AML-193 (cell line): ENCODE data around the gene USP19.

Experiments used
- DNase-seq, 2 experiments: peaks; one replicate each; lab custom pipeline; 2025; lab: John Stamatoyannopoulos, UW

USP19 gene

GRCh38 chr3:49134471-49135265, 14.0 kb upstream of the USP19 start:
- DNase-seq: no peak

DNA sequence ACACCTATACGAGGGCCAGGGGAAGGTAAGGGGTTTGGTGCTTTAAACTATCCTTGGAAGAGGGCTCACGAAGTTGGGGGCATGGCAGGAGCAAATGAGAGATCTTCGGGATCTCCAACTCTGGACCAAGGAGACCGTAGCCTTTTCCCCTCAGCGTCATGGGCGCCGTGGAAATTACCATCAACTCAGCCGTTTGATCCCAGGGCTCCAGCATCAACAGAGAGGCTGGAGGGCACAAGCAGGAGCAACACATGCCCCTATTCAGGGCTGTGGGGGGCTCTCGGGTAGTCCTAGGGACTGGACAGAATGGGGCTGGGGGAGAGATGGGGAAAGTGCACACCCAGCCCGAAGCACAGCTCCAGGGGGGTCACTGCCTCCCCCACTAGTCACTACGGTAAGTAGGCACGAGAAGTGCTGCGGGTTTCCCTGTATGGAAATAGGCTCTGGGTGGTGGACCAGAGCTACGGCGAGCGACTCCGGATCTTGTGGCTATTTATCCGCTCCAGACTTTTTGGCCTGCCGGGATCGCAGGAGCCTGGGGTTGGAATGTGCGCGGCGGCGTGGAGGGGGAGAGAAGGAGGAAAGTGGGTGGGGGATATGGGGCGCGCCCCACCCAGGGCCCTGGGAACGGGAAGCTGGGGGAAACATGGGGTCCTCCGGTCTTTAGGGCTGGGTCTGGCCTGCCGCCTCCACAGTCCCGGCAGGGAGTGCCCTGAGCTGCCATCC, 12.8 kb upstream of the USP19 start:
- no peak for DNase-seq

DNA sequence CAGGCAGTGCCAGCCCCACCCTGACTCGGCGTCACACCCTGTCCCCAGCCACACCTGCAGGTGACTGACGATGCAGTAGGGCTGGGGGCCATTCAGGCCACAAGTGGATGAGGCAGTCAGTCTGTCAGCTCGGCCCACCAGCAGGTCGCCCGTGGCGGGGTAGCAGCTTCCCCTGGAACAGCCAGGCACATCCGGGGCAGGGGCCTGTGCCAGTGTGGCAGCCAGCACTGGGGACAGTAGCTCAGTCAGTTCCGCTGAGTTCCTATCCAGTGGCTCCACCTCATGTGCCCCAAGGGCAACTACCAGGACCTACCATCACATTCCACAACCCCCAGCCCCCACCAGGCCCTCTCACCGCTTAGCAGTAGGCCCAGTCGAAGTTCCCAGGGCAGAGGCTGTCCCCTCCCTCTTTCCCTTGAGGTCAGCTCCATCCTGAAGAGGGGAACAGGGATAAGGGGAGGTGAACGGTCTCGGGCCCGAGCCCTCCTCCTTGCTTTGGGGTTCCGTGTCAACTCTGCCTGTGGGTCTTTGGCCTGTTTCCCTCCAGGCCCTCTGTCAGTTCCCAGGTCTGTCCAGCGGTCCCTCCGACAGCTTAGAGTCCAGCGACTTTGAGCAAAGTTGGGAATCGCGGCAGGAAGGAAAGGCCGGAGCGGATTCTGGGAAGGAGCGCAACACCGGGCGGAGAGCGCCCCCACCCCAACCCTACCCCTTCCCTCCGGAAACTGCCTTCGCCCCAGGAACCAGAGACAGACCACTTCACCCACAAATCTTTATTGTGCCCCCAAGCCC, 12.0 kb upstream of the USP19 start, which contains the start of gene LAMB2:
LAMB2 (minus strand) TSS at position 614 of the 789 bp plus-strand sequence; CDS start at position 431, 183 bp downstream.
- no peak for DNase-seq

GRCh38 chr3:49132073-49132436, 11.4 kb upstream of the USP19 start:
- DNase-seq: no peak

DNA sequence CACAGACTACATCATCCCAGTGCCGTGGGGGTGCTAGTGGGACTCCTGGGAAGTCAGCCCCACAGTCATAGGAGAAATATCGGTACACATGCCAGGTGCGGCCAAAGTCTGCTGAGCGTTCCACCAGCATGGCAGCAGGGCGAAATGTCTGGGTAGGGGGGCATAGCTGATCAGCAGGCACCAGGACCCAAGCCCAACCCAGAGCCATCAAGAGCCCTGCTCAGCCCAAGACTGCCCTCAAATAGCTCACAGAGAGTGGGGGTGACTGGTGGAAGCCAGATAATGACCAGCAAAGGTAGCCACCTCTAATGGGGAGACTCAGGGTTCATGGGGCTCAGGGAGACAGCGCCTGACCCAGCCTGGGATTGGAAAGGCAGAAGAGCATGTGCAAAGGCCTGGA, 11.0 kb upstream of the USP19 start:
- no peak for DNase-seq

GRCh38 chr3:49131040-49131439, 10.4 kb upstream of the USP19 start:
- no peak for DNase-seq

DNA sequence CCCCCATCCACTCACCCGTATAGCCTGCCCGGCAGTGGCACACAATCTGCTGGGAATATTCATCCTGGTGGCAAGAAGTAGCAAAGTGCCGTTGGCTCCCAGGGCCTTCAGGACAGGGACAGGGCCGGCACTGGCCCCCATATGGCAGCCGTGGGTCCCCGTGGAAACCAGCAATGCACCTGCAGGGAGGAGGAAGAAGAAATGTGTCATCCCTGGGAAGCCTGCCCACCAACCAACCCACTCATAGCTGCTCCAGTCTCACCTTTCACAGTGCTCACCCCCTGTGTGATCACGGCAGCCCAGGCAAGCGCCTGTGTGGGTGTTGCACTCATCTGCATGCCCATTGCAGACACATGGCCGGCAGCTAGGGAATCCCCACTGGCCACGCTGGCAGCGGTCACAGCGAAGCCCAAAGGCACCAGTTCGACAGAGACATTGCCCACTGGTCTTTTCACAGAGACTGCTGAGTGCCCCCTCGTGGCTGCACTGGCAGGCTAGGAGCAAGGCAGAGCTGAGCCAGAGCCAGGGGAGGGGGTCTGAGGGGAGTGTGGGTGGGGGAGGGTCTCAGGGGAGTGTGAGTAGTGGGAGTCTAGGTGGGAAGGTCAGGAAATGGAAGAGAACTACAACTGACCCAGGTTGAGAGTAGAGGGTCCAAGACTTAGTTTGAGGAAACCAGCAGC, 4.5 kb upstream of the USP19 start:
- no peak for DNase-seq

- DNase-seq: no peak
Measured at GRCh38 chr3:49124203-49124602, 3.6 kb upstream of the USP19 start.

DNA sequence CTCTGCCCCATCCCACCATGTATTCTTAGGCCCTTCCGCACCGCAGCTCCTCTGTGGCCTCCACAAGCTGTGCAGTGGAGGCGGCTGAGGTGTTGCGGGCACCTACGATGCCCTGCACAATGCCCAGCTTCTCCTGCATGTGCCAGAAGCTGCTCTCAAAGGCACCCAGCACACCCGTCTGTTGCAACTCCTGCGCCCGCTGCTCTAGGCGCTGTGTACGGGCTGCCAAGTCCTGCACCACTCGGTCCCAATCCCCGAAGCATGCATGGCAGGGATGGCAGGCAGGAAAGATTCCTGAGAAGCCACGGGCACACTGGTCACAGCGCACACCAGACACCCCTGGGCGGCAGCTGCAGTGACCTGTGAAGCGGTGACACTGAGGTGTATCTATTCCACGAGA, 3.1 kb upstream of the USP19 start:
- DNase-seq: no peak

- no peak for DNase-seq
Measured at GRCh38 chr3:49122886-49123545, 2.4 kb upstream of the USP19 start.

GRCh38 chr3:49122451-49122850, 1.8 kb upstream of the USP19 start:
- no peak for DNase-seq

DNA sequence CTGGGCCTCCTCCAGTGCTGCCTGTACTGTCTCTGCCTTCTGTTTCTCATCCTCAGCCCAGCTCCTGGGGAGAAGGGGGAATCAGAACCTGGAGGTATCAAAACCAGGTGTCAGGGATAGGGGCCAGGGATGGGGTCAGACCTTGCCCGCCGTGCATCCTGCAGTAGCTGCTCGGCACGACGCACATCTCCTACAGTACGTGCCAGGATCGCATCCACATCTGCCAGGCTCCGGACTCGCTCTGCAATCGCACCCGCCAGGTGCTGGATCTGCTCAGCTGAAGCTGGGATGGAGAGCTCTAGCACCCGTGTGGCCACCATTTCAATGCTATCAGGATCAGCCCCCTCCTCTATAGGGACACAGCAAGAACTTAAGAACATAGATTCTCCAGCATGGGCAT, 1.4 kb upstream of the USP19 start:
- DNase-seq: no peak

DNA sequence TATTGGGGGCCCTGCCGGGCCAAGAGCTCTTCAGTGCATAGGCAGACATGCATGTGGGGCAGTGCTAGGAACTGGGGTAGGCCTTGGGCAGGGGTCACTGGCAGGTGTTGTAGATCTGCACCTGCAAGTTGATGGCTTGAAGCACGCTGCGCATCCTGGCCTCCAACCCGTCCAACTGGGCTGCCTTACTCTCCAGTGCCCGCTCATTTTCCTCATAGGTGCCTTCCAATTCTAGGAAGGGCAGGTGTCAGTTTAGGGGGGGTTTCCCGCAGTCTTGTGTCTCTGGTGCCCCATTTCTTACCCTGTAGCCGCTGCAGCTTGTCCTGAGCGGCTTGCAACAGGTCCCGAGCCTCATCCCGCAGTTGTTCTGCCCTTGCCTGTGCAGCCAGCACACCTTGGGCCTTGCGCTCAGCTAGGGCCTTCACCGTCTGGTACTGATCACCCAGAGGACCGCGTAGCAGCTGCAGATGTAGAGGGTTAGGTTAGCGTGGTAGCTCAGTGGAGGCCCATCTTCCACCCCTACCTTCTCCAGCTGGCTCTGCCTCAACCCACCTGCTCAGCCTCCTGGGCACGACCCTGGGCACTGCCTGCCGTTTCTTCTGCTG, 611 bp upstream of the USP19 start:
- no peak for DNase-seq

DNA sequence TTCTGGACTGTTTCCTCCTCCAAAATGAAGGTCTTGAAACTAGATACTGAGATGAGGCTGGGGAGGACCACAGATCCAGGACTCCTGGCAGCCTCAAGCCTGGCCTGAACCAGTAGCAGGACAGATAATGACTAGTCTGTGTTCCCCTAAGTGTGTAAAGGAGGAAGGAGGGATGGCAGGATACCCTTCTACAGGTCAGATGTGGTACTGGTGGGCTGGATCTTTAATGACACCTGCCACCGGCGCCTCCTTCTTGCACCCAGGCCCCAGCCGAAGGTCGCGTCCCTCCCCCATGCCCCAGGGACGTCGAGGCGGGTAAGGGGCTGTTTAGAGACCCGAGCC, 556 bp downstream of the USP19 start:
- no peak for DNase-seq

DNA sequence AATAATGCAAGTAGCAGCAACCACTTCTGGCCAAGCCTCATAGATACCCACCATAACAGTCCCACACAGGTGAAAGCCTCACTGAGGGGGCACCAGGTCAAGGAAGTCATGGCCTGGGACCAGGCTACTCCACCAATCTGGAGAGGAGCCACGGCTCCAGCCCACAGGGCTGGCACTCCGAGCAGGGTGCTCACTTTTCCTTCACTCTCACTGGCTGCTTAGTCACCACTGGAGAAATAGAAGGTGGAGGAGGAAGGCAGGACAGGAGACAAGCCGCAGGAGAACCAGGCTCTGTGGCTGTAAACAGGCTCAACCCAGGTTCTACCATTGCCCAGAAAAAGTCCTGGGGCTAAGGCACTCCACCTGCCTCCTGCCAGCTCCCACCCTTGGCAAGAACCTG, 1.2 kb downstream of the USP19 start:
- no peak for DNase-seq

- no peak for DNase-seq
Measured at GRCh38 chr3:49119036-49119435, 1.6 kb downstream of the USP19 start.

DNA sequence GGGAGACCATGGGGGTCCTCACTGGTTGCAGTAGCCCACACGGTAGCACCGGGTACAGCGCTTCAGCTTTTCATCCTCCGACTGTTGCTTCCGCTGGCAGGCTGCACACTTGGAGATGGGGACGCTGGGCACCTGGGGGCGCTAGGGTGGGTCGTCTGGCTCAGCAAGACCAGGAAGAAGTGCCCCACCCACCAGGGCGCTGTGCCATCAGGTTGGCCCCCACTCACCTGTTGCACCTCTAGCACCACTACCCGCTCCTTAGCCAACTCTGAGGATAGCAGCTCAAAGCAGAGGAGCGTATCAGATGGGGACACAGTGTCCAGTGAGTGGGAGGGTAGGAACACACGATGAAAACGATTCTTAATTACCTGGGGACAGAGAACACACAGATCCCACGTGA, 8.4 kb downstream of the USP19 start:
- no peak for DNase-seq

DNA sequence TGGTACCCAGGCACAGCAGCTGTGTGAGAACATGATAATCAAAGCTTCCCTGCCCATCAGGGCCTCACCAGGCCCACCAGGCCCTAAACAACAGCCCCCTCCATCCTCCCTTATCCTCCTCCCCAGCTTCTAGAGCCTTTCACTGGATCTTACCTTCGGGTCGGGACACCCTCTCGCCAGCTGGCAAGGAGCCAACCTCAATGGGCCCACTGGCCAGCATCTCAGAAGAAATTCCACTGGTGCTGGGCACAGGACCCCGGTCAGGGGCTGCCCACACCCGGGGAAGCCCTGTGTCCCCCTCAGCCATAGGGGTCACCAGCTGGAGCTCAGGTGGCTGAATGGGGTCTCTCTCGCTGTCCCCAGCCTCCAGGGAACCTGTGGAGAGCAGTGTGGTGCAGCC, 9.3 kb downstream of the USP19 start:
- no peak for DNase-seq

DNA sequence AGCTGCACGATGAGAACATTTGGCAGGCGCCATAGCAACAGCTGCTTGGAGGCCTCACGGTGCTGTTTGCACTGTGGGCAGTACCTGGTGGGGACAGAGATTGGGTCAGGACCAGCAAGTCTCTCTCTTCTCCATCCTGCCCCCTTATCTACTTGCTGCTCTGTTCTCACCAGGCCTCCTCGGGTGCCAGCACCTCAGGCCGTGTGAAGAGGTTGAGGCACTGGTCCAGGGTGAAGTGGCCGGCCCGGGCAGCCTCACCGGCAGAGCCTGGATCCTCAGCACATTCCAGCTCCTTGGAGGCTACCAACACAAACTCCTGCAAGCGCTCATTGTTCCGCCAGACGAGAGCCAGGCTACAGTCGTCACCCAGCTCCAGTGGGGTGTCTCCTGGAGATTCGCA, 9.8 kb downstream of the USP19 start:
- no peak for DNase-seq

GRCh38 chr3:49108346-49108745, 12.3 kb downstream of the USP19 start:
- no peak for DNase-seq
